Lower lobe of right lung (tissue), 2 donors: ENCODE data around the gene SLC35D3. TPM values are rescaled to one million over a fixed set of nuclear protein-coding genes. Genes with fewer than 3 reads are reported as not detected.

Source experiments
- ATAC-seq, 2 donors: fragments of 200-7000 bp; cut with Tn5 transposase; one replicate each; pipeline ENCODE4 v1.9.1; 2020 to 2022; ENCODE audit warnings: mild to moderate bottlenecking in 2 of 2, moderate library complexity in 2 of 2
- DNase-seq: peaks from one replicate; pipeline ENCODE4 v3.0.0-alpha.2; 2020
- H3K27ac ChIP-seq: fragments of 200-600 bp; one replicate; pipeline ENCODE4 v1.8.0; 2022
- H3K27me3 ChIP-seq: fragments of 200-600 bp; one replicate; pipeline ENCODE4 v1.8.0; 2022; ENCODE audit warnings: low read depth
- H3K36me3 ChIP-seq: fragments of 200-600 bp; one replicate; pipeline ENCODE4 v1.8.0; 2022; ENCODE audit warnings: mild to moderate bottlenecking
- H3K4me1 ChIP-seq: fragments of 200-600 bp; one replicate; pipeline ENCODE4 v1.8.0; 2022
- H3K4me3 ChIP-seq: fragments of 200-600 bp; one replicate; pipeline ENCODE4 v1.8.0; 2022; ENCODE audit warnings: mild to moderate bottlenecking
- H3K9me3 ChIP-seq: fragments of 200-600 bp; one replicate; pipeline ENCODE4 v1.8.0; 2022
- intact Hi-C: fragments of 100-400 bp; cut with DNase I; formaldehyde crosslinking; loops from one replicate; pipeline ENCODE4 v1.11.0; 2022
- total RNA-seq: library from RNA; stranded (reverse); fragmentation: NEBNext Ultra II Directional; extraction: Animal tissue kit (Norgen Biotek cat#: 25700); gene quantifications from one replicate; pipeline ENCODE4 v1.2.1, GENCODE V29; 2021
- TF ChIP-seq, protein P1 (sequence below): fragments of 200-600 bp; IDR thresholded peaks from one replicate; pipeline ENCODE4 v1.8.0; 2022; ENCODE audit warnings: antibody characterized with exemption, mild to moderate bottlenecking
- donor health status: DM: no; HTN: yes; CAD: no; lungs with severe emphysema.

The SLC35D3 gene
- total RNA-seq, 1 donor from 2014 or later, result not detected

- Histone ChIP-seq H3K9me3 (no peaks in the 10 kb centered on the region), H3K4me1 (peaks cover 25% of the 10 kb centered on the region), H3K36me3 (no peaks in the 10 kb centered on the region), H3K27me3 (peaks cover 33% of the 10 kb centered on the region), H3K27ac (no peak overlapping the region), H3K4me3 (no peak overlapping the region)
- TF ChIP-seq, protein P1, sequence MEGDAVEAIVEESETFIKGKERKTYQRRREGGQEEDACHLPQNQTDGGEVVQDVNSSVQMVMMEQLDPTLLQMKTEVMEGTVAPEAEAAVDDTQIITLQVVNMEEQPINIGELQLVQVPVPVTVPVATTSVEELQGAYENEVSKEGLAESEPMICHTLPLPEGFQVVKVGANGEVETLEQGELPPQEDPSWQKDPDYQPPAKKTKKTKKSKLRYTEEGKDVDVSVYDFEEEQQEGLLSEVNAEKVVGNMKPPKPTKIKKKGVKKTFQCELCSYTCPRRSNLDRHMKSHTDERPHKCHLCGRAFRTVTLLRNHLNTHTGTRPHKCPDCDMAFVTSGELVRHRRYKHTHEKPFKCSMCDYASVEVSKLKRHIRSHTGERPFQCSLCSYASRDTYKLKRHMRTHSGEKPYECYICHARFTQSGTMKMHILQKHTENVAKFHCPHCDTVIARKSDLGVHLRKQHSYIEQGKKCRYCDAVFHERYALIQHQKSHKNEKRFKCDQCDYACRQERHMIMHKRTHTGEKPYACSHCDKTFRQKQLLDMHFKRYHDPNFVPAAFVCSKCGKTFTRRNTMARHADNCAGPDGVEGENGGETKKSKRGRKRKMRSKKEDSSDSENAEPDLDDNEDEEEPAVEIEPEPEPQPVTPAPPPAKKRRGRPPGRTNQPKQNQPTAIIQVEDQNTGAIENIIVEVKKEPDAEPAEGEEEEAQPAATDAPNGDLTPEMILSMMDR, result no peak
- intact Hi-C loops, result no loop called here
- DNase-seq (no peak), ATAC-seq (no peak)
Measured at GRCh38 chr6:136926383-136926782, 4.3 kb downstream of the SLC35D3 start.

GRCh38 chr6:136927292-136927691, 5.2 kb downstream of the SLC35D3 start:
- no peak for DNase-seq
- Histone ChIP-seq H3K27me3 (peaks cover 24% of the 10 kb centered on the region), H3K4me1 (peaks cover 17% of the 10 kb centered on the region), H3K9me3 (no peaks in the 10 kb centered on the region), H3K4me3 (no peak overlapping the region), H3K27ac (no peak overlapping the region), H3K36me3 (no peaks in the 10 kb centered on the region)
- ATAC-seq, result no peak
- intact Hi-C loops, result no loop called here
- TF ChIP-seq, protein P1, result peak; percentile 29

DNA sequence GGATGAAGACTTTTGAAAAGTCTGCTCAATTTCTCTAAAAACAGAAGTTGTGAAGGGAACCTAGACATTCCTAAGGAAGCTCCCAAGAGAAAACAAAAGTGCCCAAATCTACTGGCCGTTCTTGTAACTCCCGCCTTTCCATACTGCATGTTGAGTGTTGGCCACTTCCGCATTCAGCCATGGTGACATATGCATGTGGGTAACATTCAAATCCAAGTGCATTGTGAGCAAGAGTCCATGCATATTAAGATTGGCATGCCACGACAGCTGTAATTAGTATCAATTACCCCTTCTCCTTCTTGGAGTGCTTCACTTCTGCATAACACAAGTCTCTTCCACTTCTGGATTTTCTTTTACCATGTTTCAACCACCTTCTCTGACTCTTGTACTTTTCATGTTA, 8.4 kb downstream of the SLC35D3 start:
- TF ChIP-seq, protein P1, result no peak
- Histone ChIP-seq H3K4me3 (no peak overlapping the region), H3K27ac (no peak overlapping the region), H3K27me3 (no peaks in the 10 kb centered on the region), H3K9me3 (no peaks in the 10 kb centered on the region), H3K36me3 (no peaks in the 10 kb centered on the region), H3K4me1 (no peaks in the 10 kb centered on the region)
- DNase-seq, result no peak
- intact Hi-C loops, result no loop called here
- ATAC-seq, result no peak

- no peaks in the 10 kb centered on the region for H3K9me3 ChIP-seq
- ATAC-seq, result no peak
- no peaks in the 10 kb centered on the region for H3K36me3 ChIP-seq
Measured at GRCh38 chr6:136932599-136932998, 10.5 kb downstream of the SLC35D3 start.

GRCh38 chr6:136945072-136945471, 23.0 kb downstream of the SLC35D3 start:
- H3K4me1 ChIP-seq, result no peaks in the 10 kb centered on the region
- no peak for ATAC-seq
- no peak overlapping the region for H3K27ac ChIP-seq
- TF ChIP-seq, protein P1, result no peak
- no peaks in the 10 kb centered on the region for H3K9me3 ChIP-seq
- peaks cover 7% of the 10 kb centered on the region for H3K27me3 ChIP-seq
- no peak for DNase-seq
- intact Hi-C loops, result no loop called here
- H3K4me3 ChIP-seq, result no peak overlapping the region
- no peaks in the 10 kb centered on the region for H3K36me3 ChIP-seq

More at GRCh38 chr6:136932599-136932998, 10.5 kb downstream of the SLC35D3 start:
- Histone ChIP-seq H3K4me1 (no peaks in the 10 kb centered on the region), H3K4me3 (no peak overlapping the region), H3K27me3 (peaks cover 1% of the 10 kb centered on the region), H3K27ac (no peak overlapping the region)
- intact Hi-C loops, result no loop called here
- no peak for DNase-seq
- TF ChIP-seq, protein P1, result no peak

- no peaks in the 10 kb centered on the region for H3K4me1 ChIP-seq
- H3K4me3 ChIP-seq, result no peak overlapping the region
- TF ChIP-seq, protein P1, result no peak
- DNase-seq (no peak), ATAC-seq (no peak)
- H3K9me3 ChIP-seq, result no peaks in the 10 kb centered on the region
- no peak overlapping the region for H3K27ac ChIP-seq
- no peaks in the 10 kb centered on the region for H3K36me3 ChIP-seq
- intact Hi-C loops, result no loop called here
- H3K27me3 ChIP-seq, result peaks cover 7% of the 10 kb centered on the region
Measured at GRCh38 chr6:136945711-136946121, 23.6 kb downstream of the SLC35D3 start.
